GM19468 (cell line): Measurements from ENCODE around the gene SPINK1.
"Not testable (repeated sequence)": the region's sequence is repeated elsewhere in the genome, so short reads cannot be mapped to it uniquely, and the experiment has no call there.

Experiments used
- ATAC-seq: cut with Tn5 transposase; IDR thresholded peaks from one replicate; pipeline ENCODE4 v1.9.1; 2021; ENCODE audit warnings: mild to moderate bottlenecking, moderate library complexity, moderate number of reproducible peaks; ENCODE audit not compliant: unreplicated experiment; ENCODE audit errors: extremely low read depth

SPINK1 gene

DNA sequence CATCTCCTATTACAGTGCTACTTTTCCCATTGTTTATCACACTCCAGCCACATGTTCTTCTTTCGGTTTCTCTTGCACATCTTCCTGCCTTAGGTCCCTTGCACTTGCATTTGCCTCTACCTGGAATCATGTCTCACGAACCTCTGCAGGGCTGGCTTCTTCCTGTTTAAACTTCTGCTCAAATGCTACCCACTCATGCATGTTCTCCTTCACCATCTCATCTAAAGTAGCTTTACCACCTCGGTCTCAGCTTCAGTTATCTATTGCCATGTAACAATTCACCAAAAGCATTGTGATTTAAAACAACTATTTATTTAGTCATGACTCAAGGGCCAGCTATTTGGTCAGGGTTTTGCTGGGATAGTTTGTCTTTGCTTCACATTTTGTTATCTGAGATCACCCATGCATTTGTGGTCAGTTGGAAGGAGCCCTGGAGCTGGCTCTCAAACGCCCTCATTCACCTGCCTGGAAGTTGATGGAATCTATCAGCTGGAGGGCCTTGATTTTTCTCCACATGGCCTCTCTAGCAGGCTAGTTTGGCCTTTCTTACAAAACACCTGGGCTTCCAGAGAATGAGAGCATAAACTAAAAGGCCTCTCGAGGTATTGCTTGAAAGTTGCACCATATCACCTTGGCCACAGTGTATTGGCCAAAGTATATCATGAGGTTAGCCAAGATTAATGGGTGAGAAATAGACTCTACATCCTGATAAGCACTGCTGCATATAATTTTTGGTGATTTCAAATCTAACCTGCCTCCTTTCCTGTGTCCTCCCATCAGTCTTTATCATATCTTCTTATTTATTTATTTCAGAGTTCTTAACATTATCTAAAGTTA is 21.4 kb downstream of the SPINK1 start:
- ATAC-seq, result no peak

DNA sequence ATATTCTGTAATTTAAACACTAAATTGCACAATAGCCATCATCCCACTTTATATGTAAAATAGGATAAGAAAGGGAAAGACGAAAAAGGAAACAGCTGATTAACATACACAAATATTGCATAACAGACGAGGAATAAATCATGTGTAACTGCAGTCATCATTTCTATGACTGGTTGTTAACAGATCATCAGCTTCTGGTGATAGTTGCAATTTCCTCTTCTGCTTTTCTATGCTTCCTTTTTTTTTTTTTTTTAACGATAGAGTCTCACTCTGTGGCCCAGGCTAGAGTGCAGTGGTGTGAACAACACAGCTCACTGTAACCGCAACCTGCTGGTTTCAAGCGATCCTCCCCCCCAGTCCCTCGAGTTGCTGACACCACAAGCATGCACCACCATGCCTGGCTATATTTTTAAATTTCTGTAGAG is 26.4 kb downstream of the SPINK1 start:
- peak; percentile 67 for ATAC-seq

DNA sequence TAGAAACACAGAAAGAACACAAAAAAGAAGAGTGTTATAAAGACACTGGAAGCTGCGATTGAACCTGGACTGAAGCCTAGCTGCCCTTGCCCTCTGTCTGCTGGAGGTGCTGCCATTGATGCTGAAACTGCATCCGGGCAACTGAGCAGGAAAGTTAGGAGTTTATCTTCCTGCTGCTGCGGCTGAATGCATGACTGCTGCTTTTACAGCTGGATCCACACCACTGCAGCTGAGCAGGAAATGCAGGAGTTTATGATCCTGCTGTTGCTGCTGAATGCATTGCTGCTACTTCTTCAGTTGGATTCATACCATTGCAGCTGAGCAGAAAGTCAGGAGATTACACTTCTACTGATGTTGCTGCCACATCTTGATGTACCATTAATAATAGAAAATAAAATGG is 27.1 kb downstream of the SPINK1 start:
- no peak for ATAC-seq

DNA sequence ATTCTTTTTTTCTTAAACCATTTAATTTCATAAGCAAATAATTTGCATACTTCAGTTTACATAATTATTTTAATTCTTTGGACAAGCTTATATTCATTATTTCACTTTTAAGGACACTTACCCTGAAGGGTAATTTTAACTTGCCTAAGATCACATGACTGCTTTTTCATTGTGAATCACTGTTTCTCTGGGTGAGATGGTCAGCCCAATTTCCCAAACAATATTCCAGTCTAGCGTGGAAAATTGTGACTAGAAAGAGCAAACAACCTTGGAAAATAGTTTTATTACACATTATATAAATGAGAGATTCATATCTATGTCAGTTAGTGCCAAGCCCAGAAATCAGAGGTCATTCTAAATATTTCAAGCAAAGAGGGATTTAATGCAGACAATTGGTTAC is 27.5 kb downstream of the SPINK1 start:
- no peak for ATAC-seq

DNA sequence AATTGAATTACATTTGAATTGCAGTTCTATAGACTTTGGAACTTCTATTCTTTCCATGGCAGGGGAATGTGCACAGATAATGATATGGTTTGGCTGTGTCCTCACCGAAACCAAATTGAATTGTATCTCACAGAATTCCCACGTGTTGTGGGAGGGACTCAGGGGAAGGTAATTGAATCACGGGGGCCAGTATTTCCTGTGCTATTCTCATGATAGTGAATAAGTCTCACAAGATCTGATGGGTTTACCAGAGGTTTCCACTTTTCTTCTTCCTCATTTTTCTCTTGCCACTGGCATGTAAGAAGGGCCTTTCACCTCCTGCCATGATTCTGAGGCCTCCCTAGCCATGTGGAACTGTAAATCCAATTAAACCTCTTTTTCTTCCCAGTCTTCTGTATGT is 28.3 kb downstream of the SPINK1 start:
- not testable (repeated sequence) for ATAC-seq

DNA sequence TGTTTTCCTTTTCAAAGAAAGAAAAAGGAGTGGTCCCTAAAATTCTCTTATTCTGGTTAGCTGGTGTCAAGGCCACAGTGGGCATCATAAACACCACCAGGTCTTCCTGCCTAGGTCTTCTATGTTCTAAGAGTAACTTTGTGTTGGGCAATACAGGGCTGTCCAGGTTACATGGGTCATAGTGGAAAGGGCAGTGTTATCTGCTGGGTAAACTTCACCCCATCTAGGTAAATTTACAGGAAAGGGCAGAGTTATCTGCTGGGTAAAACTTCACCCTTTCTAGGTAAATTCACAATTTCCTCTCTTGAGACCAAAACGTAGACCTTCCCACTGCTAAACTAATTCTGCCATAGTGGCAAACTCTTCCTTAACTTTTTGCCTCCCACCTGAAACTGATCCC is 30.0 kb downstream of the SPINK1 start:
- ATAC-seq, result no peak

DNA sequence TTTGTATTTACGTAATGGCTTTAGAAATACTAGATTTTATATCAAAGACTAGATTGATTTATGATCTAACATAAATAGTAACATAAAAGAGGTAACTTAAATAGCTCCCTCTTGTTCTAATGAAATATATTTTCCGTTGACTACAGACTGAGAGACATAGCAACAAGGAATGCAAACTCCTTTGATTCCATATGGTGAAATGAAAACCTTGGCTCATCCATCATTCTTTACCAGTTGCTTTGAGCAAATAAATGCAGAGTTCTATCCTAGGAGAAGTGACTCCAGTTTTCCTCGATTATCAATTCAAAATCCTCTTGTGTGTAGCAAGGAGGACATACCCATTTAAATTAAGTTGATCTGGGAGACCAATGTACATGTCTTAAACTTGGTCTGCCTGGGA is 31.0 kb downstream of the SPINK1 start:
- no peak for ATAC-seq

DNA sequence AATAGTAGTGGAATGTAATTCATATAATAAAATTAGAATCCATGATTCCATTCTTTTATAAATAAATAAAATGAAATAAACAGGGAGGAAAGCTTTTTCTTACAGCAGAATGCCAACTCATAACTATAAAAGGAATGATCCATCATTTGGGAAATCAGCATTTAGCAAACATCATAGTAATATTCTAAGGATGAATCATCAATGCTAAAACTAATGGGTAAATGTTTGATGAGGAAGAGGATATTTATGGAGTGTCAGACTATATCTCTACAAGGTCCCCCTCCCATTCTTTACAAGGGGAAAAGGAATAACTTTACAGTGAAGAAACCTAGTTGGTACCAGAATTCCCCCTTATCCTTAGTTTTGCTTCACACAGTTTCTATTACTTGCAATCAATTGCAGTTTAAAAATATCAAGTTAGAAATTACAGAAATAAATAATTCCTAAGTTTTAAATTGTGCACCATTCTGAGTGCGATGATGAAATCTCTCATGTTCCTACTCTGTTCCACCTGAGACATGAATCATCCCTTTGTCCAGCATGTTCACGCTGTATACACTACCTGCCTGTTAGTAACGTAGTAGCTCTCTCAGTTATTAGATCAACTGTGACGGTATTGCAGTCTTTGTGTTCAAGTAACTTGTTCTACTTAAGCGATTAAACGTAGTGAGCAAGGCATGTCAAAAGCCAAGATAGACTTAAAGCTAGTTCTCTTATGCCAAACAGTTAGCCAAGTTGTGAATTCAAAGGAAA is 34.7 kb downstream of the SPINK1 start:
- ATAC-seq, result no peak

DNA sequence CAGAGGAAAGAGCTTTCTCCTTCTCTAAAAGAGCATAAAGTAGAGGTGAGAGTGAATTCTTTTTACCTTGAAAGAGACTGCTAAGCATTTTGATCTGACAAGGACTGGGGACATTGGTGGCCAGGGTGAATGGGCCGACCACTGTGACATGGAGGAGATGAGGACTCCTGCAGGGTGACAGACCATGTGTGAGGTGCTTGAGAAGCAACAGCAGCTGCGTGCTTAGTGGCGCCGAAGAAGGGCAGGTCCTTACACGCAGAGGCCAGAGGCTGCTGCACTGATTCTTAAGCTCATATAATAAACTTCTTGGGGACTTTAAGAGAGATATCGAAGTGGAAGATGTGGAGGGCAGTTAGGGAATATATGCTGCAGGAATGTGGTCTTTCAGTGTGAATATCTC is 40.3 kb downstream of the SPINK1 start:
- no peak for ATAC-seq

DNA sequence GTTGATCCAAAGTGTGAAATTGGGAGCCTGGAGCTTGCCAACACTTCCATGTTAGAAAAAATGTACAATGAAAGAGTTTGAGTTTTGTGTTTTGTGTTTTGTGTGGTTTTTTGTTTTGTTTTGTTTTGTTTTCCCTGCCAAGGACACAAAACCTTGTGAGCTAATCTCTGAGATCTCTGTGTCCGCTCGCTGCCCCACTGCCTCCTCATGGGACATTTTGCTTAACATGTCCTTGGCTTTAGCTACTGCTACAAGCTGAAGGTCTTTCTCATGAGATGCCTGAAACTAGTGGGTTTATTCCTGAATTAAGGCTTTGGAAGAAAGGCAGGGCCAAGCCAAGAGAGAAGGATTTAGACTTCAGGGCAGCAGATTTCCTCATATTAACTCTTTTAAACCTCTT is 41.7 kb downstream of the SPINK1 start:
- no peak for ATAC-seq

DNA sequence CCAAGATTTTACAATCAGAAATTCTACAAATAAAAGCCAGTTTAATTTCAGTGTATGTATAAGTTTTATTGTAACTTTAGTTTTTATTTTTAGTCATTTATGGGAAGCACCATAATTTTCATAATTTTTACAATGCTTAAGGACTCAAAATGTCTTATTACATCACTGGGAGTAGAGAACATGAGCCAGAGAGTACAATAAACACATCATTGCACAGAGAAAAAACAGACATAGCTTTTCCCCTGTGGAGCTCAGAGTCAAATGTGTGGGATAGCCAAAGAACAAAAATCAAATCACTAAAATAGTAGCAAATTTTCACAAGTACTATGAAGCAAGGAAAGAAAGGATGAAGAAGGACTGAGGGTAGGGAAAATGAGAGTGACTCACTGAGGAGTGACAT is 43.4 kb downstream of the SPINK1 start:
- no peak for ATAC-seq

DNA sequence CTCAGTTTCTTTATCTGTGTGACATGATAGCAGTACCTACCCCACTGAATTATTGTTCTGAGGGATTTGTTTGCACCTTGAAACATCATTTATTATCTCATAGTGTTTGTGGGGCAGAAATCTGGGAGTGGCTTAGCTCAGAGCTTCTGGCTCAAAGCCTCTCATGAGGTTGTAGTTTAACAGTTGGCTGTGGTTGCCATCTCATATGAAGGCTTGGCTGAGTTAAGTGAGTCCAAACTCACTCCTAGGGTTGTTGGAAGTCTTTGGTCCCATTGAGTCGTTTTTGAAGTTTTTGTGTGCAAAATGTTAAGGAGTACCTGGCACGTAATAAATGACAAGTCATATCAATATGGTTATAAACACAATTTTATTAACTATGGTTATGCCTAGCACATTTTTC is 45.3 kb downstream of the SPINK1 start:
- ATAC-seq, result no peak

DNA sequence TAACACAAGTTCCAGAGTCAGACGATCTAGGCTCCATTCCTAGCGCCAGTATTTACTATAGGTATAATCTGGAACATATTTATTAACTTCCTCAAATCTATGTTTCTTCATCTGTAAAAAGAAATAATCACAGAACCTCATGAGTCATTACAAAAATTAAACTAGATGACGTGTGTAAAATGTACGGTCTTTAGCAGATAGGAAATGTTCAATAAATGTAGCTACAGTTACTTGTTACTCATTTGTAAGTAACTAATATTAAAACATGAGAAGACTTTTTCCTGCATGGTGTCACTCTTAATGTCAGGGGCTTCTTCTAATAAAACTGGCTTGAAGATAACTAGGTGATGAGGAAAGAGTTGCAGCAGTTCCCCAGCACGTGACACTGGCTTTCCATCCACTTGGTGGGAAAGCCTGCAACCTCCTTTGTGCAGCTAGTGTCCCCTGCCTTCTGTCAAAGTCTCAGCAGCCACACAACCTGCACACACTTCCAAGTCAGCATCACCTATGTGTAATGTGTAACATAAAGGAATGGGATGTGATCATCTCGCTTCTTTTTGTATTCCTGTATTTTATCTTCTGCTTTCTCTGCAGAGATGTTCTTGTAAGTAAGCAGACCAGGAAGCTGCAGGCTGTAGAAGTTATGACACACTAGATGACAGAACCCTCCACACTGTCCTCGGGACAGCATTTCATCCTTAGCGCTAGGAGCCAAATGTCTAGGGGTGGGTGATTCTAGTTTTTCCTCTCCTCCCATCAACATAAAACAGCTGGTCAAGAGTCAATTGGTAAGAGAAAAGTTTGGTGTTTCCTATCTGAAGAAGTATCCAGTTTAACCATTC is 47.1 kb downstream of the SPINK1 start:
- ATAC-seq, result no peak

DNA sequence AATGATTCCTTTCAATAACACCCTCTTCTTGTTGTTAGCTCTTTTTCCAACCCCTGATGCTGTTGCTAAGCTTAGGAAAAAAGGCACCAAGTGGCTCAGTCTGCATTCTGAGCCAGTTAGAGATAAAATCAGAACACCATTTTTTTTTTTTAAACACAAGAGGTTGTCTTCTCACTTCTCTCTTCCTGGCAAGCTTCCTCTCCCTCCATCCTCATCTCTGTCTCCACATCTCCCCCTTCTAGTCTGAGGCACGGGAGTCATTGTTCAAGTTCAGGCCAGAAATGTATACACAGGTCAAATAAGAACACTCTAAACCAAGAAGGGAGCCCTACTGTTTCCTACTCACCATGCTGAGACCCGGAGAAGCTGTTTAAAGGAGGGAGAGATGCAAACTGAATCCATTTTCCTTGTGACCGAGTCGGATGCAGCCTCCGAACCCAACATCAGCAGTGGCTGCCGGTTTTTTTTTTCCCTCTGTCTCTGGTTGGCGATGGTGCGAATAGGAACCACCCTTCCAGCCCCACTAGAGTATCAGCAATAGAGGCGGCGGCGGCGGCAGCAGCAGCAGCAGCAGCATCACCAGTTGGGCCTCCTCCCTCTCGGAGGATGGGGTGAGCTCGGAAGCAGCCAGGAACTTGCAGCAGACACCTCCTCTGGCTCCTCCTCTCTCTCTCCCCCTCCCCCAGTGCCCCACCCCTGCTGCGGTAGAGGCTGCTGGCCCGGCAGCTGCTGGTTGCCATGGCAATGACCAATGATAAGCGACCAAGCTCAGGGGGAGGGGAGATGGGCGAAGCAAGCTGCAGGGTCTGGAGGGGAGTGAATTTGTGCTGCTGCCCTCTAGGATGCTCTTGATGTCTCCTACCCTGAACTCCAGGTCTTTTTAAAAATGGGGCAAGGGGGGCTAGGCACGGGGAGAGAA is 49.1 kb downstream of the SPINK1 start, which contains the start of gene JAKMIP2:
TSS of gene JAKMIP2 (minus strand) at position 619 of the 919 bp plus-strand sequence. CDS start 110,922 bp downstream, outside the sequence.
- ATAC-seq, result no peak

DNA sequence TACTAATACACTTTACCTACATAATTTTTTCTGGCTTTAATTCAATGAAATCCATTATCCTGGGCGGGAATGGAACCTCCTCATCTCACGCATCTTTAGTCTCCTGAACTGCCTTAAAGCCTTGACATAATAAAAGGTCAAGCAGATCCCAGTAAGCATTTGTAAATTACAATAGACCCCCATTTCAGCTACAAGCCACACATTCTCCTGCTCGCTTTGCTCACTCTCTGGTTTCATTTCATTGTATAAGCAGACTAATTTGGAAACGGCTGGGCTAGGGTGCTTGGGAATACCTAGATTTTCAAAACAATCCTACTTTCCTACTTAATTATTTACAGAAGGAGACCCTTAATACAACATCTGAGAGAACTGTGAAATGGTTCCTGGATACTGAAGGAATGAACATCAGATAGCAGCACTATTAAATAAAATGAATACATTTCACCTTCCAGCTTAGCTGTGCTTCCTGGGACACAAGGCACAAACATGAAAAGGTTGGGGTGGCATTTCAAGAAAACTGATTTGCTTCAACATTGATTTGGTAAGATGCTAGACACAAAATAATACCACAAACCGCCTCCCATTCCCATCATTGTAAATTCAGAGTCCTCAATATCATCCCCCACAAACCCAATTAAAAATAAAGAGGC is 50.4 kb downstream of the SPINK1 start:
- ATAC-seq, result no peak

DNA sequence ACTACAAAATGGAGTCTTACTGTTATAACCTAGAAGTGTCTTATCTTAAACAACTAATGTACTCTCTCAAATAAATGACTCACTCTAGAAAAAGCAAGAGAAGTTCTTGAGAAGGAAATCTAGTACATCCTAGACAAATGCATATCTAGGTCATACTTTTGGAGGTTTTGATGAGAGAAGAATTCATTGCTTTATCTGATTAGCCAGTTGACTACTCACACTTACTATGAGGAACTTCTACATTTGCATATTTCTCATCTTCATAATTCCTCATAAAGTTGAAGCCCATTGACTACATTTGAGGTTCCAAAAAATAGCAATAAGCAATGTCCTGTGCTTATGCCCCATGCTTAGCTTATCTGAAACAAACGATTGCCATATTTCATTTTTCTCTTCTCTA is 51.8 kb downstream of the SPINK1 start:
- ATAC-seq, result no peak

DNA sequence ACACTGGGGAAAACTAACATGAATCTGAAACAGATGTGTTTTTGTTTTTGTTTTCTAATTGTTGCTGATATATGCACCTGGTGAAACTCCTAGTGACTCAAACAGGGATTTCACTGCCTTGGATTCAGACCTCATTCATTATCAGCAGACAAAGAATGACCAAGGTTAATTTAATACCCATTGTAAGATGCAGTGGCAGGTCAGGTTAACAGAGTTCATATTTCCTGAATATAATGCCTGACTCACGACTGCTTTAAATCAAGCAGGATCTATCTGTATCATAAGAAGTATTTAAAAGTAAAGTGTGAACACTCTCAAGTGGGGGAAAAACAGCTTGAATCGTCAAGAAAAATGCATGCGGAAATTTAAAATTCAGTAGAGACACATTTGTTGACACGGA is 54.5 kb downstream of the SPINK1 start:
- ATAC-seq, result no peak
